GM19351 (cell line): ENCODE data around the gene MTRF1L.
"Not testable (repeated sequence)": the region's sequence is repeated elsewhere in the genome, so short reads cannot be mapped to it uniquely, and the experiment has no call there.

Experiments used
- ATAC-seq: cut with Tn5 transposase; IDR thresholded peaks from one replicate; pipeline ENCODE4 v1.9.1; 2021; ENCODE audit warnings: mild to moderate bottlenecking, moderate library complexity; ENCODE audit not compliant: unreplicated experiment

MTRF1L gene

GRCh38 chr6:152975204-152975915, 27.1 kb downstream of the MTRF1L start:
- ATAC-seq = no peak

- ATAC-seq = no peak
These were observed 28.6 kb downstream of the MTRF1L start for GRCh38 chr6:152973916-152974315.

GRCh38 chr6:152969688-152970418, 32.7 kb downstream of the MTRF1L start:
- ATAC-seq = no peak

- not testable (repeated sequence) for ATAC-seq
These were observed 36.2 kb downstream of the MTRF1L start for GRCh38 chr6:152966168-152966894.

GRCh38 chr6:152959333-152959732, 43.2 kb downstream of the MTRF1L start:
- ATAC-seq = no peak

- no peak for ATAC-seq
These were observed 44.7 kb downstream of the MTRF1L start for GRCh38 chr6:152957796-152958195.

- no peak for ATAC-seq
These were observed 48.1 kb downstream of the MTRF1L start for GRCh38 chr6:152954443-152954842.

- ATAC-seq = peak; percentile 48
These were observed 49.5 kb downstream of the MTRF1L start for GRCh38 chr6:152952866-152953509.

GRCh38 chr6:152952045-152952444, 50.5 kb downstream of the MTRF1L start:
- ATAC-seq = no peak

- no peak for ATAC-seq
These were observed 52.3 kb downstream of the MTRF1L start for GRCh38 chr6:152950240-152950639.

- ATAC-seq = peak; percentile 82
These were observed 54.2 kb downstream of the MTRF1L start for GRCh38 chr6:152948150-152948768.

GRCh38 chr6:152946995-152947394, 55.5 kb downstream of the MTRF1L start:
- ATAC-seq = no peak

- ATAC-seq = no peak
These were observed 56.0 kb downstream of the MTRF1L start for GRCh38 chr6:152946484-152946883.

GRCh38 chr6:152943260-152943897, 59.1 kb downstream of the MTRF1L start:
- ATAC-seq = no peak

GRCh38 chr6:152942319-152942869, 60.1 kb downstream of the MTRF1L start:
- no peak for ATAC-seq

GRCh38 chr6:152941746-152942145, 60.8 kb downstream of the MTRF1L start:
- ATAC-seq = no peak
